Measurements from ENCODE around the gene SCG3.
"Not testable (repeated sequence)": the region's sequence is repeated elsewhere in the genome, so short reads cannot be mapped to it uniquely, and the experiment has no call there.

Gene SCG3

GRCh38 chr15:51681303-51681963, at the start of gene SCG3:
Gene SCG3, plus strand, starts transcription at chr15:51681503. Its CDS starts 253 bp downstream, at chr15:51681756.
- peaks cover 1% of the 10 kb centered on the region for H3K4me1 Mint-ChIP-seq (ENCODE audit: low read depth)
- H3K36me3 Mint-ChIP-seq, result no peaks in the 10 kb centered on the region
- peaks cover 7% of the 10 kb centered on the region for H3K9me3 Mint-ChIP-seq (ENCODE audit: low read depth)
- peaks cover 26% of the 10 kb centered on the region for H3K27me3 Mint-ChIP-seq
- H3K27ac Mint-ChIP-seq, result no peak within 1 kb of the TSS
- H3K4me3 Mint-ChIP-seq, result no peak within 1 kb of the TSS

GRCh38 chr15:51634591-51635198, 46.6 kb upstream of the SCG3 start:
- no peaks in the 10 kb centered on the region for H3K36me3 Mint-ChIP-seq
- H3K27ac Mint-ChIP-seq, result no peak overlapping the region
- H3K9me3 Mint-ChIP-seq (ENCODE audit: low read depth), result no peaks in the 10 kb centered on the region
- H3K27me3 Mint-ChIP-seq, result no peaks in the 10 kb centered on the region
- no peaks in the 10 kb centered on the region for H3K4me1 Mint-ChIP-seq (ENCODE audit: low read depth)
- no peak overlapping the region for H3K4me3 Mint-ChIP-seq

- H3K4me3 Mint-ChIP-seq, result no peak overlapping the region
- no peaks in the 10 kb centered on the region for H3K9me3 Mint-ChIP-seq (ENCODE audit: low read depth)
- H3K27ac Mint-ChIP-seq, result no peak overlapping the region
- H3K4me1 Mint-ChIP-seq (ENCODE audit: low read depth), result no peaks in the 10 kb centered on the region
- H3K27me3 Mint-ChIP-seq, result no peaks in the 10 kb centered on the region
- no peaks in the 10 kb centered on the region for H3K36me3 Mint-ChIP-seq
Observed at GRCh38 chr15:51641490-51642130, 39.7 kb upstream of the SCG3 start.

- no peaks in the 10 kb centered on the region for H3K27me3 Mint-ChIP-seq
- no peaks in the 10 kb centered on the region for H3K4me1 Mint-ChIP-seq (ENCODE audit: low read depth)
- no peak overlapping the region for H3K4me3 Mint-ChIP-seq
- no peak overlapping the region for H3K27ac Mint-ChIP-seq
- H3K9me3 Mint-ChIP-seq (ENCODE audit: low read depth), result no peaks in the 10 kb centered on the region
- H3K36me3 Mint-ChIP-seq, result no peaks in the 10 kb centered on the region
Observed at GRCh38 chr15:51642696-51643095, 38.6 kb upstream of the SCG3 start.

- Mint-ChIP-seq H3K9me3 (ENCODE audit: low read depth) (no peaks in the 10 kb centered on the region), H3K36me3 (no peaks in the 10 kb centered on the region), H3K4me3 (no peak overlapping the region), H3K27me3 (peaks cover 1% of the 10 kb centered on the region), H3K4me1 (ENCODE audit: low read depth) (no peaks in the 10 kb centered on the region), H3K27ac (no peak overlapping the region)
Observed at GRCh38 chr15:51647128-51647562, 34.2 kb upstream of the SCG3 start.

GRCh38 chr15:51648101-51648500, 33.2 kb upstream of the SCG3 start:
- H3K36me3 Mint-ChIP-seq; H3K4me3 Mint-ChIP-seq; H3K27ac Mint-ChIP-seq; H3K27me3 Mint-ChIP-seq; H3K9me3 Mint-ChIP-seq (ENCODE audit: low read depth); H3K4me1 Mint-ChIP-seq (ENCODE audit: low read depth): not testable (repeated sequence)

- H3K36me3 Mint-ChIP-seq; H3K4me1 Mint-ChIP-seq (ENCODE audit: low read depth); H3K9me3 Mint-ChIP-seq (ENCODE audit: low read depth); H3K27me3 Mint-ChIP-seq; H3K27ac Mint-ChIP-seq; H3K4me3 Mint-ChIP-seq: not testable (repeated sequence)
Observed at GRCh38 chr15:51648643-51649042, 32.7 kb upstream of the SCG3 start.

GRCh38 chr15:51649659-51650521, 31.4 kb upstream of the SCG3 start:
- Mint-ChIP-seq H3K4me1 (ENCODE audit: low read depth) (no peaks in the 10 kb centered on the region), H3K36me3 (no peaks in the 10 kb centered on the region), H3K4me3 (no peak overlapping the region), H3K27ac (no peak overlapping the region), H3K27me3 (peaks cover 1% of the 10 kb centered on the region), H3K9me3 (ENCODE audit: low read depth) (no peaks in the 10 kb centered on the region)

GRCh38 chr15:51652084-51652668, 29.1 kb upstream of the SCG3 start:
- Mint-ChIP-seq H3K9me3 (ENCODE audit: low read depth) (no peaks in the 10 kb centered on the region), H3K27me3 (peaks cover 1% of the 10 kb centered on the region), H3K27ac (no peak overlapping the region), H3K4me3 (no peak overlapping the region), H3K36me3 (no peaks in the 10 kb centered on the region), H3K4me1 (ENCODE audit: low read depth) (no peaks in the 10 kb centered on the region)

GRCh38 chr15:51655401-51656057, 25.8 kb upstream of the SCG3 start:
- not testable (repeated sequence) for H3K4me3 Mint-ChIP-seq; H3K9me3 Mint-ChIP-seq (ENCODE audit: low read depth); H3K27me3 Mint-ChIP-seq; H3K27ac Mint-ChIP-seq; H3K4me1 Mint-ChIP-seq (ENCODE audit: low read depth); H3K36me3 Mint-ChIP-seq

GRCh38 chr15:51658664-51659063, 22.6 kb upstream of the SCG3 start:
- H3K27ac Mint-ChIP-seq, result no peak overlapping the region
- H3K4me1 Mint-ChIP-seq (ENCODE audit: low read depth), result no peaks in the 10 kb centered on the region
- peaks cover 2% of the 10 kb centered on the region for H3K27me3 Mint-ChIP-seq
- H3K9me3 Mint-ChIP-seq (ENCODE audit: low read depth), result no peaks in the 10 kb centered on the region
- H3K36me3 Mint-ChIP-seq, result no peaks in the 10 kb centered on the region
- no peak overlapping the region for H3K4me3 Mint-ChIP-seq

GRCh38 chr15:51661072-51661471, 20.2 kb upstream of the SCG3 start:
- H3K36me3 Mint-ChIP-seq, result no peaks in the 10 kb centered on the region
- H3K4me3 Mint-ChIP-seq, result no peak overlapping the region
- H3K27me3 Mint-ChIP-seq, result peaks cover 2% of the 10 kb centered on the region
- H3K4me1 Mint-ChIP-seq (ENCODE audit: low read depth), result no peaks in the 10 kb centered on the region
- no peak overlapping the region for H3K27ac Mint-ChIP-seq
- no peaks in the 10 kb centered on the region for H3K9me3 Mint-ChIP-seq (ENCODE audit: low read depth)

GRCh38 chr15:51667478-51667877, 13.8 kb upstream of the SCG3 start:
- Mint-ChIP-seq H3K36me3 (no peaks in the 10 kb centered on the region), H3K27ac (no peak overlapping the region), H3K27me3 (peaks cover 10% of the 10 kb centered on the region), H3K9me3 (ENCODE audit: low read depth) (no peaks in the 10 kb centered on the region), H3K4me3 (no peak overlapping the region), H3K4me1 (ENCODE audit: low read depth) (no peaks in the 10 kb centered on the region)

- Mint-ChIP-seq H3K4me3 (no peak overlapping the region), H3K4me1 (ENCODE audit: low read depth) (no peaks in the 10 kb centered on the region), H3K36me3 (no peaks in the 10 kb centered on the region), H3K27me3 (peaks cover 13% of the 10 kb centered on the region), H3K27ac (no peak overlapping the region), H3K9me3 (ENCODE audit: low read depth) (no peaks in the 10 kb centered on the region)
Observed at GRCh38 chr15:51668446-51668845, 12.9 kb upstream of the SCG3 start.
